ENCODE measurements around the gene CAV3. TPM values are rescaled to one million over a fixed set of nuclear protein-coding genes. Genes with fewer than 3 reads are reported as not detected.
A peak's percentile ranks its signal among the peaks of the same experiment; 100 is the strongest.
"Not testable (repeated sequence)": the region's sequence is repeated elsewhere in the genome, so short reads cannot be mapped to it uniquely, and the experiment has no call there.

Gene CAV3
- total RNA-seq, 1 experiment from 2014 or later: not detected

- Mint-ChIP-seq H3K36me3 (ENCODE audit: insufficient read depth, unreplicated experiment) (no peaks in the 10 kb centered on the region), H3K9me3 (ENCODE audit: unreplicated experiment) (no peaks in the 10 kb centered on the region), H3K27me3 (ENCODE audit: insufficient read depth, unreplicated experiment) (no peaks in the 10 kb centered on the region), H3K4me1 (ENCODE audit: low read depth, unreplicated experiment) (no peaks in the 10 kb centered on the region), H3K27ac (ENCODE audit: unreplicated experiment) (no peak overlapping the region), H3K4me3 (ENCODE audit: unreplicated experiment) (no peak overlapping the region)
- no peaks in the 10 kb centered on the region for H3K9me3 ChIP-seq
- no peaks in the 10 kb centered on the region for H3K27me3 ChIP-seq (replicated peaks; ENCODE audit: control insufficient read depth, insufficient read depth, low read length)
- no peaks in the 10 kb centered on the region for H3K4me1 ChIP-seq
- H3K4me3 ChIP-seq (ENCODE audit: low read depth, low read length): no peak overlapping the region
- no peak for DNase-seq
- ChIA-PET CTCF (interaction anchor here (0.6 to 1.4 kb wide), 2 partner anchors 29 to 60 kb away, joined by 3 to 6 read pairs; no protein-coding TSS in a partner anchor), POLR2A (no interaction called here)
- intact Hi-C loops (cut with micrococcal nuclease; ENCODE audit: unreplicated experiment): no loop called here
- H3K36me3 ChIP-seq (ENCODE audit: control insufficient read depth, insufficient read depth, low read length): no peaks in the 10 kb centered on the region
- TF ChIP-seq CTCF (IDR thresholded peaks at IDR 0.05; ENCODE audit: insufficient read depth in 1 of 2, low read depth in 1 of 2, low read length in 1 of 2, severe bottlenecking in 1 of 2, unreplicated experiment in 1 of 2): no peak
- BruUV-seq (replicated peaks): no TSS peak
These were observed 21.3 kb upstream of the CAV3 start for GRCh38 chr3:8712045-8712907.

- CTCF ChIA-PET: interaction anchor here (0.6 to 1.4 kb wide), 2 partner anchors 28 to 60 kb away, joined by 3 to 6 read pairs; no protein-coding TSS in a partner anchor
- no peak for TF ChIP-seq CTCF (IDR thresholded peaks at IDR 0.05; ENCODE audit: insufficient read depth in 1 of 2, low read depth in 1 of 2, low read length in 1 of 2, severe bottlenecking in 1 of 2, unreplicated experiment in 1 of 2)
- no peaks in the 10 kb centered on the region for H3K9me3 ChIP-seq
- H3K4me1 Mint-ChIP-seq (ENCODE audit: low read depth, unreplicated experiment): no peaks in the 10 kb centered on the region
- no peak overlapping the region for H3K4me3 Mint-ChIP-seq (ENCODE audit: unreplicated experiment)
- DNase-seq: no peak
- no peak overlapping the region for H3K4me3 ChIP-seq (ENCODE audit: low read depth, low read length)
- no peaks in the 10 kb centered on the region for H3K27me3 Mint-ChIP-seq (ENCODE audit: insufficient read depth, unreplicated experiment)
- H3K27me3 ChIP-seq (replicated peaks; ENCODE audit: control insufficient read depth, insufficient read depth, low read length): no peaks in the 10 kb centered on the region
- H3K36me3 Mint-ChIP-seq (ENCODE audit: insufficient read depth, unreplicated experiment): no peaks in the 10 kb centered on the region
- no peak overlapping the region for H3K27ac Mint-ChIP-seq (ENCODE audit: unreplicated experiment)
- intact Hi-C loops (cut with micrococcal nuclease; ENCODE audit: unreplicated experiment): no loop called here
- H3K36me3 ChIP-seq (ENCODE audit: control insufficient read depth, insufficient read depth, low read length): no peaks in the 10 kb centered on the region
- H3K9me3 Mint-ChIP-seq (ENCODE audit: unreplicated experiment): no peaks in the 10 kb centered on the region
- no TSS peak for BruUV-seq (replicated peaks)
- POLR2A ChIA-PET: no interaction called here
- H3K4me1 ChIP-seq: no peaks in the 10 kb centered on the region
These were observed 20.7 kb upstream of the CAV3 start for GRCh38 chr3:8712908-8713255.

GRCh38 chr3:8713901-8714759, 19.5 kb upstream of the CAV3 start:
- BruUV-seq (replicated peaks): no TSS peak
- Histone ChIP-seq H3K4me1 (no peaks in the 10 kb centered on the region), H3K27me3 (replicated peaks; ENCODE audit: control insufficient read depth, insufficient read depth, low read length) (no peaks in the 10 kb centered on the region), H3K36me3 (ENCODE audit: control insufficient read depth, insufficient read depth, low read length) (no peaks in the 10 kb centered on the region), H3K4me3 (ENCODE audit: low read depth, low read length) (no peak overlapping the region), H3K9me3 (no peaks in the 10 kb centered on the region)
- no peak overlapping the region for H3K27ac Mint-ChIP-seq (ENCODE audit: unreplicated experiment)
- H3K27me3 Mint-ChIP-seq (ENCODE audit: insufficient read depth, unreplicated experiment): no peaks in the 10 kb centered on the region
- CTCF ChIA-PET: interaction anchor here (0.6 kb wide), 1 partner anchor 47 kb away, joined by 3 read pairs; no protein-coding TSS in a partner anchor
- H3K36me3 Mint-ChIP-seq (ENCODE audit: insufficient read depth, unreplicated experiment): no peaks in the 10 kb centered on the region
- POLR2A ChIA-PET: no interaction called here
- no peaks in the 10 kb centered on the region for H3K4me1 Mint-ChIP-seq (ENCODE audit: low read depth, unreplicated experiment)
- peak; percentile 25 to 37 for TF ChIP-seq CTCF (IDR thresholded peaks at IDR 0.05; ENCODE audit: insufficient read depth in 1 of 2, low read depth in 1 of 2, low read length in 1 of 2, severe bottlenecking in 1 of 2, unreplicated experiment in 1 of 2)
- DNase-seq: peak in 1 of 2 experiments; percentile 24
- no peak overlapping the region for H3K4me3 Mint-ChIP-seq (ENCODE audit: unreplicated experiment)
- intact Hi-C loops (cut with micrococcal nuclease; ENCODE audit: unreplicated experiment): loop anchor here (1.0 kb wide), 1 partner anchor 51 kb away; no protein-coding TSS in a partner anchor
- H3K9me3 Mint-ChIP-seq (ENCODE audit: unreplicated experiment): no peaks in the 10 kb centered on the region

GRCh38 chr3:8715757-8716156, 17.8 kb upstream of the CAV3 start:
- BruUV-seq (replicated peaks); POLR2A ChIA-PET; H3K36me3 Mint-ChIP-seq (ENCODE audit: insufficient read depth, unreplicated experiment); H3K4me1 ChIP-seq; H3K4me3 Mint-ChIP-seq (ENCODE audit: unreplicated experiment); H3K27me3 Mint-ChIP-seq (ENCODE audit: insufficient read depth, unreplicated experiment); H3K27me3 ChIP-seq (replicated peaks; ENCODE audit: control insufficient read depth, insufficient read depth, low read length); CTCF ChIA-PET; H3K9me3 Mint-ChIP-seq (ENCODE audit: unreplicated experiment); H3K27ac Mint-ChIP-seq (ENCODE audit: unreplicated experiment); H3K4me3 ChIP-seq (ENCODE audit: low read depth, low read length); DNase-seq; H3K36me3 ChIP-seq (ENCODE audit: control insufficient read depth, insufficient read depth, low read length); H3K9me3 ChIP-seq; H3K4me1 Mint-ChIP-seq (ENCODE audit: low read depth, unreplicated experiment); intact Hi-C loops (cut with micrococcal nuclease; ENCODE audit: unreplicated experiment): not testable (repeated sequence)

Data from Caco-2 (cell line).